Nephron progenitor cell (in vitro differentiated cells): ENCODE data around the gene TRIM47.

Experiments
- DNase-seq: peaks from one replicate; pipeline ENCODE4 v3.0.0; 2021
- H3K27ac Mint-ChIP-seq: 2 replicates; pipeline ENCODE4 v1.8.0; 2021; ENCODE audit warnings: mild to moderate bottlenecking, moderate library complexity, mixed read lengths
- H3K27me3 Mint-ChIP-seq: 2 replicates; pipeline ENCODE4 v1.8.0; 2021; ENCODE audit warnings: mild to moderate bottlenecking, low read depth, mixed read lengths; ENCODE audit not compliant: poor library complexity
- H3K36me3 Mint-ChIP-seq: 2 replicates; pipeline ENCODE4 v1.8.0; 2021; ENCODE audit warnings: low read depth, mixed read lengths
- H3K4me1 Mint-ChIP-seq: 2 replicates; pipeline ENCODE4 v1.8.0; 2021; ENCODE audit warnings: mixed read lengths
- H3K4me3 Mint-ChIP-seq: 2 replicates; pipeline ENCODE4 v1.8.0; 2021; ENCODE audit warnings: mild to moderate bottlenecking, moderate library complexity, mixed read lengths
- H3K9me3 Mint-ChIP-seq: 2 replicates; pipeline ENCODE4 v1.8.0; 2021; ENCODE audit warnings: mild to moderate bottlenecking, moderate library complexity, mixed read lengths
- TF ChIP-seq, protein P1 (sequence below): fragments of 200-600 bp; sonication (generic); IDR thresholded peaks from 2 replicates; pipeline ENCODE4 v1.5.0; 2021; ENCODE audit warnings: antibody characterized with exemption

TRIM47 gene

DNA sequence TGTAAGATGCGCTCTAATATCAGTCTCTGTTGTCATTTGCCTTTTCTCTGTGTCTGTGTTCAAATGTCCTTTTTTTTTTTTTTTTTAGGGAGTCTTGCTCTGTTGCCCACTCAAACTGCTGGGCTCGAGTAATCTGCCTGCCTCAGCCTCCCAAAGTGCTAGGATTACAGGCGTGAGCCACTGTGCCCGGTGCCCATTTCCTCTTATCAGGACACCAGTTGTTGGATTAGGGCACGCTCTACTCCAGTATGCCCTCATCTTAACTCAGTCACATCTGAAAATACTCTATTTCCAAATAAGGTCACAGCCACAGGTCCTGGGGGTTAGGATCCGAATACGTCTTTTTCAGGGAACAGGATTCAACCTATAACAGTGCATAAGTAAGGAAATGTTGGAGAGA, 1.9 kb upstream of the TRIM47 start:
- Mint-ChIP-seq H3K27me3 (peaks cover 63% of the 10 kb centered on the region), H3K4me1 (peaks cover 18% of the 10 kb centered on the region), H3K4me3 (no peak overlapping the region), H3K36me3 (no peaks in the 10 kb centered on the region), H3K27ac (no peak overlapping the region), H3K9me3 (no peaks in the 10 kb centered on the region)
- no peak for DNase-seq
- TF ChIP-seq, protein P1, sequence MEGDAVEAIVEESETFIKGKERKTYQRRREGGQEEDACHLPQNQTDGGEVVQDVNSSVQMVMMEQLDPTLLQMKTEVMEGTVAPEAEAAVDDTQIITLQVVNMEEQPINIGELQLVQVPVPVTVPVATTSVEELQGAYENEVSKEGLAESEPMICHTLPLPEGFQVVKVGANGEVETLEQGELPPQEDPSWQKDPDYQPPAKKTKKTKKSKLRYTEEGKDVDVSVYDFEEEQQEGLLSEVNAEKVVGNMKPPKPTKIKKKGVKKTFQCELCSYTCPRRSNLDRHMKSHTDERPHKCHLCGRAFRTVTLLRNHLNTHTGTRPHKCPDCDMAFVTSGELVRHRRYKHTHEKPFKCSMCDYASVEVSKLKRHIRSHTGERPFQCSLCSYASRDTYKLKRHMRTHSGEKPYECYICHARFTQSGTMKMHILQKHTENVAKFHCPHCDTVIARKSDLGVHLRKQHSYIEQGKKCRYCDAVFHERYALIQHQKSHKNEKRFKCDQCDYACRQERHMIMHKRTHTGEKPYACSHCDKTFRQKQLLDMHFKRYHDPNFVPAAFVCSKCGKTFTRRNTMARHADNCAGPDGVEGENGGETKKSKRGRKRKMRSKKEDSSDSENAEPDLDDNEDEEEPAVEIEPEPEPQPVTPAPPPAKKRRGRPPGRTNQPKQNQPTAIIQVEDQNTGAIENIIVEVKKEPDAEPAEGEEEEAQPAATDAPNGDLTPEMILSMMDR: no peak

DNA sequence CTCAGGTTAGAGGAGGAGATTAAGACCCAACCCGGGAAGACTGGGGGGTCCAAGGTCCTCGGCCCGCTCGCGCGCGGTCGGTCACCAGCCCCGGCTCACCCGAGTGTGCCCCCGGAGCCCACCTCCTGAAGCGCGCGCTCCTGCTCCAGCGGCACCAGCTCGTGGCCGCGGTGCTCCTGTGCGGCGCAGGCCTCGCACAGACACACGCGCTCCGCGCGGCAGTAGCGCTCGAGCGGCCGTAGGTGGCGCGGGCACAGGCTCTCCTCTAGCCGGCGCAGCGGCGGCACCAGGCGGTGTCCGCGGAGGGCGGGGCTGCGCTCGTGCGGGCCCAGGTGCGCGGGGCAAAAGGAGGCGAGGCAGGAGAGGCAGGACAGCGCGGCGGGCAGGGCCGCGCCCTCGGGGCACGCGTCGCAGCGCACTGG, 618 bp downstream of the TRIM47 start:
- TF ChIP-seq, protein P1: peak; percentile 40
- Mint-ChIP-seq H3K4me3 (peak overlapping the region; percentile 76), H3K27ac (no peak overlapping the region), H3K36me3 (no peaks in the 10 kb centered on the region), H3K9me3 (no peaks in the 10 kb centered on the region), H3K4me1 (peaks cover 18% of the 10 kb centered on the region), H3K27me3 (peaks cover 69% of the 10 kb centered on the region)
- DNase-seq: peak; percentile 79

DNA sequence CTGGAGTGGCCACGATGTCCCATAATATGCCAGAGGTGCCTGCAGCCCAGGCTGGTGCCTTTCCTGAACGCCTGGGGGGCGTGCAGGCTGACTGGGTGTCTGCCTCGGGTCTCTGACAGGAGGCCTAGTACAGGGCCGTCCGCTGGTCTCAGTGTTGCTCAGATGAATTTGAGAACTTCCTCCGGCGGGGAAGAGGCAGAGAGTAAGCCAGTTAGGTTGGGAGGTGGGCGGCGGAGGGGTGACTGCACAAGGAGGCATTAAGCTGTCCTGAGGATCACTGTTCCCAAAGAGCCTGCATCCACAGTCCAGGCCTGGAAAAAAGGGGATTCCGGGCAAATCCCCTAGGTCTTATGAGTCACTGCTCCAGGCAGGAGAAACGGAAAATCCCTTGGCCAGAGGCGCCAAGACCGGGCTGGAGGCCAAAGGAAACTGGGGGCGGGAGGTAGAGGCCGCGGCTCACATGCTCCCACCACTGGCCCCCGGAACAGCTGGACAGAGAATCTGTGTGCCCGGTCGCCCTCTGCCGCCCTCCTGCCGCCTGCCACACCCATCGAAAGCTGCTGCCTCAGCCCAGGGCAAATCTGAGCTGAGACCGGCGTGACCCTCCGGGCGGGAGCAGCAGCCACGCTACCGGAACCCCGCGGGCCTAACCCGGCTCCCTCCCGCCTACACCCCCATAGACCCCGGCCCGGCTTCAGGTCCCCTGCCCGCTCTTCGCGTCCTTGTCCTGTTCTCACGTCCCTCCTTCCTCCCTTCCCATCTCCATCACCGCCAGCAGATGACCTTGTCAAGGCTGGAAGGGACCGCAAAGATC, 1.2 kb downstream of the TRIM47 start:
- Mint-ChIP-seq H3K27ac (no peak overlapping the region), H3K4me3 (peak overlapping the region; percentile 76)
- peak; percentile 28 for DNase-seq

DNA sequence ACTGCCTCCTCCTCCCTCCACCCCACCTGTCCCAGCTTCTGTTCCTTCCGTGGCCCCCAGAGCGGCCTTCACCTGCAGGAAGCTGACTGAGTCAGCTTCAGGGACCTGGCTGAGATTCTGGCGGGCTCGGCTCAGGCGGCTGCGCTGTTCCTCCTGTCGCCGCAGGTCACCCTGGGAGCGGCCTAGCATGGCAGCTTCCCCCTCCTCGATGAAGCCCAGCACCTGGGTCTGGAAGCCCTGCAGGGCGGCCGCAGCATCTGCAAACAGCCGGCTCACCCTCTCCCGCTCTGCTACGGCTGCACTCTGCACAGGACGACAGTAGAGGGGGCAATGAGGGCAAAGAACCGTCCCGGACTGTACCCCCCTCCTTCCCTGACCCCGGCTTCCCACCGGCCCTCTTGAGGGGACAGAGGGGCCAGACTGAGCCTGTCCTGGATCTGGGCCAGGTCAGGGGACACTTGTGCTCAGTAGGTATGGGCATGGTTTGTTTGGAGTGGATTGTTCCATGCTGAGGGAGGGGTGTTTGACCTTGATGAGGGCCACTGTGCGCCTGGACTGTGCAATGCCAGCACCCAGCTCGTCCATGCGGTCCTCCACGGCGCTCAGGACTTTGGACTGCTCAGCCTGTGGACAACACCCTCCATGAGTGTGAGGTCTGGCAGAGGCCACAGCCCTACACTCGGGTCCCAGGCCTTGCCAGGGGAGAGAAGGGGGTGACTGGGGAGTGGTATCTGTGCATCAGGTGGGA, 2.0 kb downstream of the TRIM47 start:
- Mint-ChIP-seq H3K27ac (no peak overlapping the region), H3K9me3 (no peaks in the 10 kb centered on the region), H3K4me1 (peaks cover 18% of the 10 kb centered on the region), H3K4me3 (no peak overlapping the region), H3K36me3 (no peaks in the 10 kb centered on the region), H3K27me3 (peaks cover 59% of the 10 kb centered on the region)
- TF ChIP-seq, protein P1: no peak
- peak; percentile 36 for DNase-seq

More for the DNA sequence above, 1.2 kb downstream of the TRIM47 start:
- Mint-ChIP-seq H3K4me1 (peaks cover 18% of the 10 kb centered on the region), H3K27me3 (peaks cover 63% of the 10 kb centered on the region), H3K36me3 (no peaks in the 10 kb centered on the region), H3K9me3 (no peaks in the 10 kb centered on the region)
- TF ChIP-seq, protein P1: no peak

DNA sequence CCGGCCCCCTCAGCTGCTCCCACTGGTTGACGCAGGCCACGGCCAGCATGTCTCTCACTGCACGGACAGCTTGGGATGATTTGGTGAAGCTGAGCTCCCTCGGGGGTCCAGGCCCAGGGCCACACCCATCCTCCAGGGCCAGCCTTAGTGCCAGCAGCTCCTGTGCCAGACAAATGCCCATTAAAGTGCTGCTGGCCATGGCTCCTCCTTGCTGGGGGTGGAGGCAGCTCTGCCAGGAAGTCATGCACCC, 2.5 kb downstream of the TRIM47 start:
- Mint-ChIP-seq H3K27me3 (peaks cover 57% of the 10 kb centered on the region), H3K4me1 (peaks cover 19% of the 10 kb centered on the region), H3K4me3 (no peak overlapping the region), H3K9me3 (no peaks in the 10 kb centered on the region), H3K36me3 (no peaks in the 10 kb centered on the region), H3K27ac (no peak overlapping the region)
- TF ChIP-seq, protein P1: no peak
- no peak for DNase-seq
